HepG2 (cell line): ENCODE data around the gene TARS3. TPM values are rescaled to one million over a fixed set of nuclear protein-coding genes. Genes with fewer than 3 reads are reported as not detected.

Source experiments
- ARNTL ChIP-seq: sonication (generic); formaldehyde crosslinking; IDR thresholded peaks from 2 replicates; pipeline ENCODE4 v1.4.0; 2020; ENCODE audit warnings: mild to moderate bottlenecking, missing genetic modification reagents
- CERS6 ChIP-seq: sonication (generic); formaldehyde crosslinking; IDR thresholded peaks from 2 replicates; pipeline ENCODE4 v1.5.0; 2020; ENCODE audit warnings: missing genetic modification reagents
- DBP ChIP-seq: sonication (generic); formaldehyde crosslinking; IDR thresholded peaks from 2 replicates; pipeline ENCODE4 v1.4.0; 2020; ENCODE audit warnings: missing genetic modification reagents; ENCODE audit errors: not compliant biosample characterization
- ETV5 ChIP-seq: IDR thresholded peaks from 2 replicates; pipeline ENCODE4 v1.6.1; 2018; ENCODE audit warnings: missing biosample characterization, missing genetic modification reagents, inconsistent platforms, borderline replicate concordance
- HNRNPUL1 ChIP-seq: fragments of 200-400 bp; formaldehyde crosslinking; IDR thresholded peaks from 2 replicates; pipeline ENCODE4 v1.6.1; 2017; ENCODE audit warnings: low read depth, mild to moderate bottlenecking, low read length, moderate library complexity
- MAX ChIP-seq: IDR thresholded peaks from 2 replicates; pipeline ENCODE4 v1.6.1; 2012; ENCODE audit warnings: inconsistent platforms
- MBNL3 ChIP-seq: fragments of 250-450 bp; sonication (Bioruptor Pico); conservative IDR thresholded peaks from 2 replicates; pipeline ENCODE4 v1.8.0; 2022; ENCODE audit warnings: mild to moderate bottlenecking, inconsistent platforms
- MXD4 ChIP-seq: IDR thresholded peaks from 2 replicates; pipeline ENCODE4 v1.6.1; 2016; ENCODE audit warnings: mild to moderate bottlenecking, missing biosample characterization, missing genetic modification reagents
- NCOR1 ChIP-seq: fragments of 200-600 bp; sonication (generic); IDR thresholded peaks from 2 replicates; pipeline ENCODE4 v1.7.0; 2017; ENCODE audit warnings: antibody characterized with exemption, low read length, borderline replicate concordance
- NFATC3 ChIP-seq: sonication (generic); formaldehyde crosslinking; IDR thresholded peaks from 2 replicates; pipeline ENCODE4 v1.5.1; 2020; ENCODE audit warnings: mild to moderate bottlenecking, missing genetic modification reagents
- RBFOX2 ChIP-seq: fragments of 200-400 bp; formaldehyde crosslinking; IDR thresholded peaks from 2 replicates; pipeline ENCODE4 v1.6.1; 2017; ENCODE audit warnings: low read depth, mild to moderate bottlenecking, low read length
- SNAPC2 ChIP-seq: sonication (generic); formaldehyde crosslinking; IDR thresholded peaks from 2 replicates; pipeline ENCODE4 v1.8.1; 2022; ENCODE audit warnings: mild to moderate bottlenecking, missing genetic modification reagents
- SNRNP70 ChIP-seq: fragments of 200-400 bp; formaldehyde crosslinking; IDR thresholded peaks from 2 replicates; pipeline ENCODE4 v1.6.1; 2017; ENCODE audit warnings: mild to moderate bottlenecking, low read depth, low read length, moderate library complexity
- TFE3 ChIP-seq: IDR thresholded peaks from 2 replicates; pipeline ENCODE4 v1.6.1; 2016
- ZMYM4 ChIP-seq: sonication (generic); formaldehyde crosslinking; IDR thresholded peaks from 2 replicates; pipeline ENCODE4 v1.8.1; 2023; ENCODE audit warnings: mild to moderate bottlenecking, missing genetic modification reagents
- ZNF251 ChIP-seq: sonication (generic); formaldehyde crosslinking; IDR thresholded peaks from 2 replicates; pipeline ENCODE4 v1.9.0; 2021; ENCODE audit warnings: mild to moderate bottlenecking, missing genetic modification reagents
- ZNF260 ChIP-seq: sonication (generic); formaldehyde crosslinking; IDR thresholded peaks from 2 replicates; pipeline ENCODE4 v1.4.0; 2020; ENCODE audit warnings: missing genetic modification reagents, low read depth, mild to moderate bottlenecking, borderline replicate concordance
- ZNF296 ChIP-seq: sonication (generic); formaldehyde crosslinking; conservative IDR thresholded peaks from 2 replicates; pipeline ENCODE4 v1.5.0; 2020; ENCODE audit warnings: mild to moderate bottlenecking, missing genetic modification reagents
- ZNF414 ChIP-seq: sonication (generic); formaldehyde crosslinking; IDR thresholded peaks from 2 replicates; pipeline ENCODE4 v1.5.0; 2020; ENCODE audit warnings: missing genetic modification reagents
- ZNF468 ChIP-seq: sonication (generic); formaldehyde crosslinking; IDR thresholded peaks from 2 replicates; pipeline ENCODE4 v1.8.0; 2022; ENCODE audit warnings: mild to moderate bottlenecking, moderate library complexity, missing genetic modification reagents
- ZSCAN12 ChIP-seq: sonication (generic); formaldehyde crosslinking; IDR thresholded peaks from 2 replicates; pipeline ENCODE4 v1.9.0; 2021; ENCODE audit warnings: mild to moderate bottlenecking, missing genetic modification reagents
- ZSCAN5A ChIP-seq: sonication (generic); formaldehyde crosslinking; IDR thresholded peaks from 2 replicates; pipeline ENCODE4 v1.8.0; 2022; ENCODE audit warnings: mild to moderate bottlenecking, missing genetic modification reagents, borderline replicate concordance
- polyA plus RNA-seq, 8 experiments: library from polyadenylated mRNA; depleted of rRNA in 3 of 8; stranded (reverse) in 7 of 8; unstranded in 1 of 8; fragments of >200 nt; fragmentation: Illumina TruSeq in 4 of 8; extraction: Trizol in 4 of 8; gene quantifications; 2 replicates each; pipeline versions ENCODE4 v1.2.1 to v1.2.3, GENCODE V29; 2011 to 2016; ENCODE audit warnings: low read depth in 4 of 8, missing spikeins in 1 of 8, mixed read lengths in 1 of 8; ENCODE audit not compliant: insufficient read depth in 1 of 8
- total RNA-seq, 5 experiments: library from RNA; depleted of rRNA; stranded (reverse); fragments of >200 nt; fragmentation: Illumina TruSeq; extraction: Trizol; gene quantifications; 2 replicates each; pipeline ENCODE4 v1.2.3, GENCODE V29; 2016; ENCODE audit warnings: low read depth in 1 of 5

The TARS3 gene
- total and polyA plus RNA-seq, 2 of the 13 experiments (the other 11 are each of a cell fraction or from before 2014, with no cell fraction given) = 4.1 to 11.7 TPM

- TF ChIP-seq TFE3 (CRISPR knock-in tag) (peak; percentile 58; the same call in 1 of the 2 replicates), DBP (no peak), ZSCAN5A (CRISPR knock-in tag) (peak; percentile 69; the same call in 1 of the 2 replicates), ZNF296 (CRISPR knock-in tag) (no peak), MXD4 (peak; percentile 50; the same call in 1 of the 2 replicates), RBFOX2 (no peak), ZNF468 (CRISPR knock-in tag) (no peak), ZNF251 (no peak), MBNL3 (CRISPR knock-in tag) (no peak), NFATC3 (no peak), HNRNPUL1 (no peak), ETV5 (CRISPR knock-in tag) (peak; percentile 44; the same call in 1 of the 2 replicates), NCOR1 (no peak), ARNTL (CRISPR knock-in tag) (peak; percentile 86), ZNF414 (no peak), CERS6 (no peak), SNRNP70 (no peak), ZNF260 (CRISPR knock-in tag) (no peak), SNAPC2 (CRISPR knock-in tag) (peak; percentile 95), ZSCAN12 (CRISPR knock-in tag) (no peak), MAX (peak; percentile 87), ZMYM4 (peak; percentile 38; the same call in 1 of the 2 replicates)
Measured at GRCh38 chr15:101615986-101616848, 108.1 kb downstream of the TARS3 start (continued).
